GM13976 (cell line): ENCODE results near the gene IQCM.

Experiments used
- DNase-seq: peaks from one replicate; pipeline ENCODE4 v3.0.0; 2012; ENCODE audit warnings: low spot score
- in situ Hi-C: fragments of 300-500 bp; cut with MboI; formaldehyde crosslinking; loops from one replicate; pipeline ENCODE4 v1.12.0; 2022; ENCODE audit warnings: low sequenced_read_pairs, mixed read lengths, inconsistent platforms; ENCODE audit not compliant: unreplicated experiment
- TF ChIP-seq, protein P1 (sequence below): IDR thresholded peaks from 2 replicates; pipeline ENCODE4 v1.5.1; 2012; ENCODE audit warnings: borderline replicate concordance, mild to moderate bottlenecking; ENCODE audit not compliant: insufficient read depth; ENCODE audit errors: extremely low read depth, missing control alignments, control extremely low read depth

IQCM gene

DNA sequence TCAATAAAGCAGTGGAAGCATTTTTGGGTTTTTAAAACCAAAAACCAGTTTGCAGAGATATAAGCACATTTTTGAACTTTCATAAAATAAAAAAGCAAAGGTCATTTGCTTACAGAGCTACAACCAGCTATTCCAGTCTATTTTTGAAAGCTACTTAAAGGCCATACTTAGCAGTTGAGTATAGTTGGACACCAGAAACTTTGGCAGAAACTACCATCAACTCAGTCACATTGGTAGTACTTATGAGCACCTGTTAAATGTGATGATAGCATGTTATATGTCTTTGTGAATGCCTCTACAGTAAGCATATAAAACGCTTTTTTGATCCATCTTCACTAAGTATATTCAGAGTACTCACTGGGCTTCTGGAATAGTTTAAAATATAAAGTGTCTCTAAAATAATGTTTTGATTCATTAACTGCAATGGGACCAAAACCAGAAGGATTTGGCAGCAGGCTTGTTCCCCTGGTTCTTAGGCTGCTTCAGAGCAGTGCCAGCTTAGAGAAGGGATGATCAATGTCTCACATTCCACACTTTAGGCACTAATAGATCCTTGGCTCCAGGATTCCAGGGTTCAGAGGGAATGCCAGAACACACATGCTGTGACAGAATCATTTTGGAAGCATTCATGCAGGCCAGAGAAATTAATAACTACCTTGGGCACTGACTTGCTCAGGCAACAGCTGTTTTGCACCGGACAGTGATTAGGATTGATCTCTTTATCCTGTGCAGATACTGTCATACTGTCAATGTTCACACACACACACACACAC is 103.9 kb downstream of the IQCM start:
- no peak for DNase-seq
- in situ Hi-C loops, result no loop called here
- TF ChIP-seq, protein P1, sequence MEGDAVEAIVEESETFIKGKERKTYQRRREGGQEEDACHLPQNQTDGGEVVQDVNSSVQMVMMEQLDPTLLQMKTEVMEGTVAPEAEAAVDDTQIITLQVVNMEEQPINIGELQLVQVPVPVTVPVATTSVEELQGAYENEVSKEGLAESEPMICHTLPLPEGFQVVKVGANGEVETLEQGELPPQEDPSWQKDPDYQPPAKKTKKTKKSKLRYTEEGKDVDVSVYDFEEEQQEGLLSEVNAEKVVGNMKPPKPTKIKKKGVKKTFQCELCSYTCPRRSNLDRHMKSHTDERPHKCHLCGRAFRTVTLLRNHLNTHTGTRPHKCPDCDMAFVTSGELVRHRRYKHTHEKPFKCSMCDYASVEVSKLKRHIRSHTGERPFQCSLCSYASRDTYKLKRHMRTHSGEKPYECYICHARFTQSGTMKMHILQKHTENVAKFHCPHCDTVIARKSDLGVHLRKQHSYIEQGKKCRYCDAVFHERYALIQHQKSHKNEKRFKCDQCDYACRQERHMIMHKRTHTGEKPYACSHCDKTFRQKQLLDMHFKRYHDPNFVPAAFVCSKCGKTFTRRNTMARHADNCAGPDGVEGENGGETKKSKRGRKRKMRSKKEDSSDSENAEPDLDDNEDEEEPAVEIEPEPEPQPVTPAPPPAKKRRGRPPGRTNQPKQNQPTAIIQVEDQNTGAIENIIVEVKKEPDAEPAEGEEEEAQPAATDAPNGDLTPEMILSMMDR, result no peak

DNA sequence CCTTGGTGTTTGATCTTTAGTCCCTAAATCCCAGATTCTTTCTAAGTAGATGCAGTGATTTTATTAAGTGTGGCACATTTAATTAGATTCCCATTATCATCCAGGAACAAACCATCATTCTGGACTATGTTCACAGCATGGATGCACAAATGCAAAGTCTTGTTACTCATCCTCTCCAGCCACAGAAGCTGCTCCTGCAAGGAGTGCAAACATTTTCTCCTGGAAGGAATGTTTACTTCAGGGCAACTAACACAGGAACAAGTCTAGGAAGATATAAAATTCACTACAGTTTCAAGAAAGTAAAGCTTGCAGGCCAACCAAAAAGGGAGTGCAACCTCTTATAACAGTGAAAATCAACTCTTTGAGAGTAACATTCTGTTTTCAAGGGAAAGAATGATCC is 106.0 kb downstream of the IQCM start:
- TF ChIP-seq, protein P1, result no peak
- DNase-seq, result no peak
- in situ Hi-C loops, result no loop called here

DNA sequence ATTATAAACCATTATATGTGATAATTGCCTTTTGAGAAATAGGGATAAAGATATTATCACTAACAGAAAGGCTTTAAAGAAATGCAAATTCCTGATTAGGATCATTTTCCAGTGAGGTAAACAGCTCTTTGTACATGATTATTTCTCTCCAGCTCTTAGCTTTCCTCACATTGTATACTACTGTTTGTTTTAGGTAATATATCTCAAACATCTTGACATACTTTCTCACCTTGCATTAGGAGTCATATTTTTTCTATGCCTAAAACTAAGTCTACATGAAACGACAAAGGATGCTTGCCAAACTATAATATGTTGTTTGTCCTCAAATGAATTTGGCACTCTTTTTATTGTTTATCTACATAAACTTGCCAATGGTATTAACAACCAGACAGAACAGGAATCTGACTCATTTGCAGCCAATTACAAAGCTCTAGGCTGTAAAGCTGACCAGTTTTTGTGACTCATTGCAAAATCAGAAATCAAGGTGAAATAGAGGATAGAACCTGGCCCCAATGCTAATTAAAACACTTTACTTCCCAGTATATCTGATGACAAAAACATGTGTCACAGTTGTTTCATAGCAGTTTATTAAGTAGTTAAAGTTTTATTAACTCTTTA is 107.0 kb downstream of the IQCM start:
- TF ChIP-seq, protein P1, result no peak
- in situ Hi-C loops, result no loop called here
- no peak for DNase-seq

DNA sequence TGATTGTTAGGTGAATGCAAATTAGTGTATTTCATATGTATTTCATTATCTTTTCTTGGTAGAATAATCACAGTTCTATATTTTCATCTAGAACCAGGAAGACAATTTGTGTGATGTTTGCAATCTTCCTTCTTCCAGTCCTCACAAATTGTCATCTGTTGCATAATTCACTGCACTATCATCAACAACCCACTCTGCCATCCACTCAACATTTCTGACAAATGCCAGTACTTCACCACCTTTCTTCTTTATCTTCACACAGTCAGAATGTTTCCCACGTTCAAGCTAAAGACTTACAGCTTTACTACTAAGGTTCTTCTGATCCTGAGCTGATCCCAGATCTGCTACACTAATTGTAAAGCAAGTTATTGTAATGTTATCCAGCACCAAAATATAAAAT is 107.8 kb downstream of the IQCM start:
- in situ Hi-C loops, result no loop called here
- DNase-seq, result no peak
- TF ChIP-seq, protein P1, result no peak

DNA sequence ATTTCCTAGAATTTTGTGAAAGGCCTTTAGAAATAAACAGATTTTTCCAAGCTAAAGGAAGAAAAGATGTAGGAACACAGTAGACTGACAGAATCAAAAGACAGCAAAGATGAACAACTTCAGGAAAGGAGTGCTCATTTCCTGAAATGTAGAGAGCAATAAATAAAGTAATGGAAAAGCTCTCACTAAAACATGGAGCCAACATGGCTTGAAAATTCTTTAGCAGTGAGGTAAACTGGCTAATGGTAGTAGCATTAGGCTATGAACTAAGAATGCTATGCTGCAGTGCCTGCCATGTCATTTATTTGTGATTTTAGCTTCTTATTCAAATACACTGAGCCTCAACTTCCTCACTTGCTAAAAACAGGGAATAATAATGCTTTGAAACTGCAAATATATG is 108.7 kb downstream of the IQCM start:
- in situ Hi-C loops, result no loop called here
- TF ChIP-seq, protein P1, result no peak
- DNase-seq, result no peak

DNA sequence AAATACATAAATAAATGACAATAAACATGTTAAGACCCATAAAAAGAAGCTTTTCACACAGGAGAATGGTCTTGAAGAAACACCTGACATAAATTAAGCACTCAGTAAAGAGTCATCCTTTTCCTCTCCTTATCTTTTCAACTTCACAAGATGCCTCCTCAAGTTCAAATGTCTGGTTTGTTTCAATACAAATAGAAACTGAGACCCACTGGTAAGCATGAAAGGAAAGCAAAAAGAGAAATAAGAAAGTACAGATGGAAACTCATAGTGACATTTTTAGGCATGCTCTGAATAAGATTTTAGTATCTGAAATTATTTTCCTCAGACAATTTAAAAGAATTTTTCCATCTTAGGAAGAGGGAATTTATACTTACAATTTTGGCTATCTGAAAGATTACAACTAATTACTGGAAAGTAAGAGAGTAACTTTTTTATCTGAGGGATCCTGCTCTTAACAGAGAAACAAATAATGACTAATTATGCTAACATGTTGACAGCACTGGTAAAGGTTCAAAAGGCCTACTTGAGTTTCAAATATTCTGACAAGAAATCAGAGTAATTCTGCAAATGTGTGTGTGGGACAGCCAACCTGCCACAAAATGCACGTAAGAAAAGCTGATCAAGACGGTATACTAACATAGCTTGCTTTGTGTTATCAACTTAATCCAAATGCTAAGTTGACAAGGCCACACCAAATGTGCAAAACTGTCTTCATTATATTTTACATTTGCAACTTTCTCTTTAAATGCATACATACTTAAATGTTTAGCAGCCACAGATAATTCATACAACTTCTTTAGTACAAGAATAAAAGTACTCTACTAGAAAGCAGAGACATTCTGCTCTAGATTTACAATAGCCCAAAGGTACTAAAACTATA is 113.0 kb downstream of the IQCM start:
- TF ChIP-seq, protein P1, result no peak
- in situ Hi-C loops, result no loop called here
- no peak for DNase-seq
